ENCODE data around the gene PHKB. TPM values are rescaled to one million over a fixed set of nuclear protein-coding genes. Genes with fewer than 3 reads are reported as not detected.

PHKB gene
- total and polyA plus RNA-seq, 2 of the 8 experiments (the other 6 are each of a cell fraction or from before 2014, with no cell fraction given): 18.6 to 38.3 TPM

DNA sequence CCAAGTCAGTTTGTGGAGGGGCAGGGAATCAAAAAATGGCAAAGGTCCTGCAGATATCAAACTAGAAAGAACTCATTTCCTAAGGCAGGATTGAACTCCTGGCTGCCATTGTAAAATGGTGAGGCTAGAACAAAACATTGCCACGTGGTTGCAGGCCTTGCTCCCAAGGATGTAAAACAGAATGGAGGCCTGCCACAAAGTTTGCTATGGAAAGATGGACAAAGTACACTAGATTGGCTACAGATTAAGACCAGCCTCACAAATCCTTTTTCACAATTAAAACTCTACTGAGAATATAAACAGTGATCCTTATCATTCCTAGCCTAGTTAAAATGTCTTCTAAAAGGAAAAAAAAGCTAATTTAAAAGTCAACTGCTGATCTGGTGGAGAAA lies 30.9 kb downstream of the PHKB start:
- Histone ChIP-seq H3K14ac (ENCODE audit: insufficient read length) (no peak overlapping the region), H3K4me1 (replicated peaks in 1 of 4; ENCODE audit: control insufficient read depth in 3 of 4, insufficient read depth in 4 of 4, low read length in 3 of 4) (peaks cover 0 to 7% (median 4%) of the 10 kb centered on the region in 4 experiments; a peak in 4 of 7 replicates), H3K4ac (replicated peaks; ENCODE audit: insufficient read length, low read depth, low read length) (no peak overlapping the region), H3K4me3 (ENCODE audit: extremely low read depth in 1 of 4, insufficient read depth in 2 of 4, low read depth in 3 of 4, low read length in 4 of 4) (no peak overlapping the region), H3K79me2 (ENCODE audit: control insufficient read depth in 1 of 2, insufficient read depth in 2 of 2, low read length in 2 of 2) (no peaks in the 10 kb centered on the region), H3K9ac (replicated peaks in 1 of 4; ENCODE audit: extremely low read depth in 1 of 4, low read depth in 3 of 4, low read length in 3 of 4) (no peak overlapping the region), H3K36me3 (ENCODE audit: control insufficient read depth in 2 of 4, insufficient read depth in 4 of 4, low read length in 3 of 4) (peaks cover 0 to 7% (median 2%) of the 10 kb centered on the region in 4 experiments; a peak in 3 of 8 replicates), H3K23ac (ENCODE audit: insufficient read length) (no peak overlapping the region), H2AFZ (ENCODE audit: low read length) (no peak overlapping the region), H3K18ac (ENCODE audit: extremely low read depth, low read length) (0 out of 2 replicates have a peak overlapping the region, but pooled peaks have one; percentile 19), H2BK15ac (ENCODE audit: low read length) (no peak overlapping the region), H4K5ac (ENCODE audit: insufficient read length, low read depth, low read length) (no peak overlapping the region), H3K79me1 (ENCODE audit: low read depth, low read length) (no peaks in the 10 kb centered on the region), H3K27me3 (replicated peaks in 1 of 4; ENCODE audit: control insufficient read depth in 3 of 4, extremely low read depth in 1 of 4, insufficient read depth in 3 of 4, low read length in 3 of 4) (no peaks in the 10 kb centered on the region), H3K27ac (ENCODE audit: low read depth, low read length) (0 out of 2 replicates have a peak overlapping the region, but pooled peaks have one; percentile 25), H3K9me3 (ENCODE audit: insufficient read depth in 2 of 2, low read depth in 1 of 2, low read length in 1 of 2) (peaks cover 17 to 20% of the 10 kb centered on the region in 2 experiments), H3K56ac (replicated peaks; ENCODE audit: insufficient read length, low read depth, low read length) (no peak overlapping the region), H2AK5ac (ENCODE audit: low read depth, low read length) (no peak overlapping the region), H2BK20ac (ENCODE audit: low read length) (no peak overlapping the region), H2BK5ac (ENCODE audit: low read depth, low read length) (no peak overlapping the region; the same call in 1 of the 2 replicates), H2BK12ac (ENCODE audit: low read depth, low read length) (no peak overlapping the region), H3K23me2 (ENCODE audit: low read depth, low read length) (no peaks in the 10 kb centered on the region), H2BK120ac (replicated peaks; ENCODE audit: low read depth, low read length) (no peak overlapping the region), H3K4me2 (ENCODE audit: insufficient read depth in 1 of 2, low read depth in 2 of 2, low read length in 2 of 2) (no peak overlapping the region), H4K91ac (replicated peaks; ENCODE audit: insufficient read length, low read length) (no peak overlapping the region), H4K8ac (ENCODE audit: extremely low read depth, insufficient read depth, low read length) (no peak overlapping the region), H4K20me1 (replicated peaks in 1 of 2; ENCODE audit: control insufficient read depth in 1 of 2, insufficient read depth in 2 of 2, low read length in 2 of 2) (no peaks in the 10 kb centered on the region)
- ChIA-PET CTCF (ENCODE audit: partially characterized antibody) (interaction anchor here (1.1 to 1.3 kb wide), 2 partner anchors 30 to 414 kb away, joined by 3 read pairs; partner anchors contain the start of gene PHKB), POLR2A (ENCODE audit: partially characterized antibody) (no interaction called here)
- WGBS, 2 experiments (ENCODE audit: extremely low coverage in 1 of 2, insufficient coverage in 1 of 2, insufficient read length in 1 of 2, insufficient replicate concordance in 2 of 2, low coverage in 1 of 2, low lambda C conversion rate in 2 of 2, missing lambda C conversion rate in 1 of 2): 31% methylated on average over 1 of the region's 1 CpG; no CpG with 5 or more reads in 1 of the 2 experiments
- DNase-seq (ENCODE audit: low read depth in 1 of 2, low spot score in 2 of 2) (no peak), FAIRE-seq (no peak)
- TF ChIP-seq BRCA1 (IDR thresholded peaks at IDR 0.05; ENCODE audit: low read depth, low read length) (no peak), RAD21 (IDR thresholded peaks at IDR 0.05 in 1 of 2, conservative IDR thresholded peaks at IDR 0.05 in 1 of 2; ENCODE audit: low read depth in 2 of 2, low read length in 2 of 2) (no peak), JUN (IDR thresholded peaks at IDR 0.05; ENCODE audit: low read depth, low read length) (no peak)
- TF ChIP-seq, protein P1, sequence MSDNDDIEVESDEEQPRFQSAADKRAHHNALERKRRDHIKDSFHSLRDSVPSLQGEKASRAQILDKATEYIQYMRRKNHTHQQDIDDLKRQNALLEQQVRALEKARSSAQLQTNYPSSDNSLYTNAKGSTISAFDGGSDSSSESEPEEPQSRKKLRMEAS (IDR thresholded peaks at IDR 0.05): peak; percentile 43; the same call in 1 of the 2 replicates
- TF ChIP-seq, protein P2, sequence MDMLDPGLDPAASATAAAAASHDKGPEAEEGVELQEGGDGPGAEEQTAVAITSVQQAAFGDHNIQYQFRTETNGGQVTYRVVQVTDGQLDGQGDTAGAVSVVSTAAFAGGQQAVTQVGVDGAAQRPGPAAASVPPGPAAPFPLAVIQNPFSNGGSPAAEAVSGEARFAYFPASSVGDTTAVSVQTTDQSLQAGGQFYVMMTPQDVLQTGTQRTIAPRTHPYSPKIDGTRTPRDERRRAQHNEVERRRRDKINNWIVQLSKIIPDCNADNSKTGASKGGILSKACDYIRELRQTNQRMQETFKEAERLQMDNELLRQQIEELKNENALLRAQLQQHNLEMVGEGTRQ (IDR thresholded peaks at IDR 0.05; ENCODE audit: low read length): no peak

Measured in H1 (cell line).